HG02588 (cell line): ENCODE data around the gene PODXL.

Experiments used
- ATAC-seq: cut with Tn5 transposase; IDR thresholded peaks from one replicate; pipeline ENCODE4 v1.9.1; 2021; ENCODE audit warnings: mild to moderate bottlenecking, moderate library complexity; ENCODE audit not compliant: unreplicated experiment

The PODXL gene

DNA sequence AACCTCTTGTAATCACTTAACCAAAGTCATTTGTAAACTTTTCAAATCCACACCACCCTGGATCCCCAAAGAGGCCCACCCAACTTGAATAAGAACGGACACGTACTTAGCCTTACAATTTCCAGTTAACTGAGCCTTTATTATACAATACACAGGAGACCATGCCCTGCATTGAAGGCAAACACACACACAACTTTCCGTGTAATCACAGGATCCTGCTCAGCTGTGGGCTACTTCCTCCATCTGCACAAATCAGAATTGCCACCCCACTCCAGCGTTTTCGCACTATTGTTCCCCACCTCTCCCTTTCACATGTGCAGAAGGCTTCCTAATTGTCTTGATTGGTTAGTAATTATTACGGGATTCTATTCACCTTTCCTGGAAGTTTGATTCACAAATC, 12.1 kb upstream of the PODXL start:
- ATAC-seq: no peak

GRCh38 chr7:131564640-131565039, 8.2 kb upstream of the PODXL start:
- no peak for ATAC-seq

GRCh38 chr7:131563918-131564317, 7.5 kb upstream of the PODXL start:
- no peak for ATAC-seq

DNA sequence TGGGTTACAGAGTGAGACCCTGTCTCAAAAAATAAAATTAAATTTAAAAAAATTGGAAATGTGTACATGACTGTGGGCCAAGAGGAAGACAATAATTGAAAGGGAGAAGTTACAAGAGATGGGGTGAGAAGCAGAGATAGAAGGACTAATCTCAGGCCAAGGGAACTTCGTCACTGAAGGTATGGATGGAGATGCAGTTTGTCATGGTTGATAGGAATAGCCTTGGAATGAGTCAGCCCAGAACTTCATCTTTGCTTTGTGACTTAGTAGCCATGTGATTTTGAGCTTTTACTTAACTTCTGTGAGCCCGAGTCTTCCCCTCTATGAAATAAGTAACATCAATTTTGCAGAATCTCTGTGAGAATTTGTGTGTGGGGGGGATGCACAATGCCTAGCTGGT, 6.5 kb upstream of the PODXL start:
- ATAC-seq: no peak

DNA sequence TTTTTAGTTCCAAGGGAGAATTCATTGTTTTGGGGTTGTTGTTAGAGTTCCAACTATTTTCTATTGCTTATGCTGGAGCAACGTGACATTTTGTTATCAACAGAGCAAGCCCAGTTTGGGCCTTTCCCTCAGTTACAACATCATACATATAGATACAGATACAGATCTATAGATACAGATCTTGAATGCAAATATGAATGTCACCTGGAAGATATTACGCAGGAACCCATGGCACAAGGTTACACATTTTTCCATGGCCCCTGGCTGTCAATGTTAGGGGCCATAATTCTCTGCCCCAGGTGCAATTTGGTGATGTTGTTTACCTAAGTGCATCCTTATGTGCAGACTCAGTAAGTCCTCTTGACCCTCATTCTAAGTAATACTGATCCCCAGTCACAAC, 3.6 kb upstream of the PODXL start:
- ATAC-seq: no peak

- no peak for ATAC-seq
These were observed 1.4 kb upstream of the PODXL start for GRCh38 chr7:131557652-131558385.

- ATAC-seq: peak; percentile 20
These were observed 652 bp upstream of the PODXL start for GRCh38 chr7:131556909-131557651.

GRCh38 chr7:131555552-131556052, 826 bp downstream of the PODXL start:
- ATAC-seq: no peak

- ATAC-seq: no peak
These were observed 1.4 kb downstream of the PODXL start for GRCh38 chr7:131554880-131555516.

- ATAC-seq: no peak
These were observed 2.5 kb downstream of the PODXL start for GRCh38 chr7:131553931-131554330.

- ATAC-seq: no peak
These were observed 4.4 kb downstream of the PODXL start for GRCh38 chr7:131552053-131552452.

DNA sequence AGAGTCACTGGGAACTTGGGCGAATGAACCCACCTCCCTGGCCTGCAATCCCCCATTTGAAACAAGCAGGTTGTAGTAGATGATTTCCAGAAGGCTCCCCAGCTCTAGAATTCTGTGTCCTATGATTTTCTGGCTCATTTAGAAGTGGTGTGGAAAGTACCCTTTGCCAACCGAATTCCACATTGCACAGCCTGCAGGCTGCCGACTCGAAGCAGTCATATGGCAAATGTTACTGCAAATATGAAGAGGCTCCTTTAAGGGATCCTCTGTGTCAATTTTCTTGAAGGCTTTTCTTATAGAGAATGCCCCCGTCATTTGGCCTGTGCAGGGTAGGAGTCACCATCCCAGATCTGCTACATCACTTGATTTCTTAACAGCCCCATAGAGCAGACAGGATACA, 5.6 kb downstream of the PODXL start:
- ATAC-seq: no peak

DNA sequence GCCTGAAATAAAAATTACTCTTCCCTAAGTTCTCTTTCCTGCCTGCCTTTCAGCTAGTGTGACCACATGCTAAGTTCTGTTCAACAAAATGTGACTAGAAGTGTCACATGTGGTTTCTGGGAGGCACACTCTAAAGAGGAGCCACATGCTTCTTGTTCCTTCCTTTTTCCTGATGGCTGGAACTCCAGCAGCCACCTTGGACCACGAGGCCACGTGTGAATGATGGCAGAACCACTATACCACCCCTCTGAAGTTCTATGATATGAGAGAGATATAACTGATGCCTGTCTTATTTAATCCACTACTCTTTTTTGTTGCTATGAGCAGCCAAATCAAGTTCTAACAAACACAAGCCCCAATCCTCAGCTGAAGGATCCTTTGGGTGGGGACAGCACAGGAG, 8.1 kb downstream of the PODXL start:
- no peak for ATAC-seq

DNA sequence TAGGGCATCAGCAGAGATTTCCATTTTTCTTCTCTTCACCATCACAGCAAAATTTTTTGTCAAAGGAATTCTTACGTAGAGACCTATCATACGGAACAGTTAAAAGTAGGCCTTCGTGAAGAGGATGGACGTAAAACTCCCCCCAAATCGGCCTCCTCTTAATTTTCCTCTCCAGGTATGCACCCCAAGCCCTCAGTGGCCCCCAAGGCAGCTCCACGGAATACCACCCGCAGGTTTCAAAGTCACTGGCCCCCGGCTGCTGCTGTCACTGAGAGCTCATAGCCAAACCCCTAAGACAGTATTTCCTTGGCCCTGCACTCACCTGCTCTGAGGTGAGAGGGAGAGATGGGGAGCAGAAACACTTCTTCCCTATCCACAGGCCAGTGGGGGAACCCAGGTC, 8.8 kb downstream of the PODXL start:
- no peak for ATAC-seq

DNA sequence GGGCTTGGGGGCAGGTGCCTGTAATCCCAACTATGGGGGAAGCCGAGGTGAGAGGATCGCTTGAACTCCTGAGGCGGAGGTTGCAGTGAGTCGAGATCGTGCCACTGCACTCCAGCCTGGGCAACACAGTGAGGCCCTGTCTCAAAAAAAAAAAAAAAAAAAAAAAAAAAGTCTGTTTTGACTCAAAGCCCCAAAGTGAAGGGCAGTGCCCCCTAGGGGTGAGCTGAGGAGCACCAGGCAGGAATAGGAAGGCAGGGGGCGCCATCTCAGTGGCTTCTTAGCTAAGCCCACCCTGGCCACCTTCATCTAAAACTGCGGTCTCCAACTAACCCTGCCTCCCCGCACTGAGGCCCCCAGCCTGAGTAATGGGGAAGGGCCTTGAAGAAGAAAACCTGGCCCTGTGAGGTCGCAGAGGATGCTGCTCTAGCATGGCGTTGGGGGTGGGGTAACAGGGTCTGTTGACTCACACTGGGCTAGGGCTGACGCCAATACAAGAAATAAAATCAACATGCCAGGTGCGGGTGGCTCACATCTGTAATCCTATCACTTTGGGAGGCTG, 9.8 kb downstream of the PODXL start:
- ATAC-seq: no peak

DNA sequence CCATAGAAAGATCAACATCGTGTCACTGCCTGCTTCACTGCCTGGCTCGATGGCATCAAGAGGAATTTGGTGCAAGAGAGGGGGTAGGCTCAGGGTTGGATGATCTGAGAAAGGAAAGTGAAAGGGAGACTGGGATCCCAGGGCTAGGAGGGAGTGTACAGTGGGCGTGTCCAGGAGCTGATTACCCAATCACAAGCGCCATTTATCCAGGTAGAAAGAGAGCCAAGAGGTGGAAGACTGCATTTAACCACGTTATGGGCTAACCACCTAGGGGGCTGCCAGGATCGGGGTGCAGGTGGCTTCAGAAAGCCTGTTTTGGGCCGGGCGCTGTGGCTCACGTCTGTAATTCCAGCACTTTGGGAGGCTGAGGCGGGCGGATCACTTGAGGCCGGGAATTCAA, 10.3 kb downstream of the PODXL start:
- ATAC-seq: no peak

DNA sequence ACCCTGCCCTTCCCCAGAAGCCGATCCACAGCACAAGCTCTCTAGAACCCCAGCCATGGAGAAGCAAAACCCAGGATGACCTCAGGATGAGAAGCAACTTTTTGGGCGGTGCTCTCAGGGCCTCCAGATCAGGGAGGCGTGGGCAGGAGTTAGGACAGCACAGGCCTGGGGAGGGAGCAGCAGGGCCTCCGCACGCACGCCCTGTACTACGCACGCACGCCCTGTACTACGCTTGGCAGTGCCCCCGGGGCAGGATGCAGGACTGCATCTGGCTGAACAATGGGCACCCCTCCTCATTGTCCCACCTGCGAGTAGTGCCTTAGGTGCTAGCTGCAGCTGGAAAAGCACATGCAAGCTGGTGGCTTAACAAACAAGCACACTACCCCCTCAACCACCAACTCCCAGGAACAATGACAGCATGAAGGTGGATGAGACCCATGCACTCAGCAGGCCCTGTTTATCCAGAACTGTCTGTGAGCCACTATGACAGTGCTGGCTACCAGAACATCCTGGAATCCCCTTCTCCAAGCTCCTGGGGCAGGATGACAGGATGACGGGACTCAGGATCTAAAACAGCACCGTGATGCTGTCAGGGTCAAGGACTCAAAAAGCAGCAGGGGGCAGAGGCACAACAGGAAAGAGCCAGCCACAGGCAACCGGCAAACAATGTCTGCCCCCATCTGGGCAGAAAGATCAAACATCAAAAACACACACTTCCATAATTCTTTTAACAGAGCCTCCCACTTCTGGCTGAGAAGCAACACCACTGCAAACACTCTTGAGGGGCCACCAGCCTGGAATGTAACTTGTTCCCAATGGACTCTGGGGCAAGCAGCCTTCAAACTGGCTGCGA, 11.8 kb downstream of the PODXL start:
- ATAC-seq: no peak

DNA sequence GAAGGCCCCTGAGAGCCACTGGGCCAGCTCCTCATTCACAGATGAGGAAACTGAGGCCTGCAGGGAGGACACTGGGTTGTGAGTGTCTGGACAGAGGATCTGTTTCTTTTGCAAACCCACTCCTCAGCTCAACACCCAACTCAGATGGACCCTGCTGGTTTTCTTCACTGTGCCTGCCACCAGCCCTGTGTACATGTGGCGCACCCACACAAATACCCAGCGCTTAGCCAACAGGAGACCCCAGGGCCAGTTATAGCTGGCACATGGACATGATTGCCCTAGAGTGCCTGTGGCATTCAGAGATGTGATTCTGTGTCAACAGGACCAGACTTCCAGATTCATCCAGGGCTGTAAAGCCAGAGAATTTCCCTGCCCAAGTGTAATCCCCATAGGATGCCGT, 12.4 kb downstream of the PODXL start:
- no peak for ATAC-seq

GRCh38 chr7:131543298-131543697, 13.1 kb downstream of the PODXL start:
- ATAC-seq: no peak

GRCh38 chr7:131540491-131541162, 15.8 kb downstream of the PODXL start:
- no peak for ATAC-seq
